Measurements from ENCODE around the gene REEP1.
"Not testable (repeated sequence)": the region's sequence is repeated elsewhere in the genome, so short reads cannot be mapped to it uniquely, and the experiment has no call there.

REEP1 gene

GRCh38 chr2:86352137-86352726 lies 14.8 kb upstream of the REEP1 start:
- H3K4me3 ChIP-seq (ENCODE audit: low read depth, low read length, poor library complexity, severe bottlenecking): no peak overlapping the region
- no peaks in the 10 kb centered on the region for H4K20me1 ChIP-seq (ENCODE audit: insufficient read depth, low read length)
- H3K27ac ChIP-seq (ENCODE audit: low read depth, low read length, poor library complexity, severe bottlenecking): no peak overlapping the region
- no peaks in the 10 kb centered on the region for H3K79me2 ChIP-seq (ENCODE audit: insufficient read depth, low read length)
- H3K9me2 ChIP-seq (ENCODE audit: low read depth, low read length): no peaks in the 10 kb centered on the region
- no peaks in the 10 kb centered on the region for H3K9me3 ChIP-seq (ENCODE audit: low read length)
- no peaks in the 10 kb centered on the region for H3K4me1 ChIP-seq (ENCODE audit: insufficient read depth, low read length, severe bottlenecking)
- no peak overlapping the region for H3K4me2 ChIP-seq (ENCODE audit: low read length)
- no peaks in the 10 kb centered on the region for H3F3A ChIP-seq (ENCODE audit: insufficient read depth, low read length)
- no peaks in the 10 kb centered on the region for H3K36me3 ChIP-seq (ENCODE audit: insufficient read depth, low read length)
- no peak for TF ChIP-seq EZH2 (IDR thresholded peaks at IDR 0.05; ENCODE audit: borderline replicate concordance, low read length)
- no peak for TF ChIP-seq CTCF (IDR thresholded peaks at IDR 0.05; ENCODE audit: low read length)
- no peak overlapping the region for H2AFZ ChIP-seq (ENCODE audit: low read length)
- H3K9ac ChIP-seq (ENCODE audit: low read length): no peak overlapping the region
- no peaks in the 10 kb centered on the region for H3K27me3 ChIP-seq (ENCODE audit: insufficient read depth, low read length)

GRCh38 chr2:86350751-86351150 lies 13.3 kb upstream of the REEP1 start:
- Histone ChIP-seq H3K27ac (ENCODE audit: low read depth, low read length, poor library complexity, severe bottlenecking) (no peak overlapping the region), H3K4me2 (ENCODE audit: low read length) (no peak overlapping the region), H3K9me3 (ENCODE audit: low read length) (no peaks in the 10 kb centered on the region), H3K9ac (ENCODE audit: low read length) (no peak overlapping the region), H4K20me1 (ENCODE audit: insufficient read depth, low read length) (no peaks in the 10 kb centered on the region), H3K27me3 (ENCODE audit: insufficient read depth, low read length) (no peaks in the 10 kb centered on the region), H3K4me3 (ENCODE audit: low read depth, low read length, poor library complexity, severe bottlenecking) (no peak overlapping the region), H3K4me1 (ENCODE audit: insufficient read depth, low read length, severe bottlenecking) (no peaks in the 10 kb centered on the region), H3K36me3 (ENCODE audit: insufficient read depth, low read length) (no peaks in the 10 kb centered on the region), H2AFZ (ENCODE audit: low read length) (no peak overlapping the region), H3K9me2 (ENCODE audit: low read depth, low read length) (no peaks in the 10 kb centered on the region), H3F3A (ENCODE audit: insufficient read depth, low read length) (no peaks in the 10 kb centered on the region), H3K79me2 (ENCODE audit: insufficient read depth, low read length) (no peaks in the 10 kb centered on the region)
- no peak for TF ChIP-seq EZH2 (IDR thresholded peaks at IDR 0.05; ENCODE audit: borderline replicate concordance, low read length)
- TF ChIP-seq CTCF (IDR thresholded peaks at IDR 0.05; ENCODE audit: low read length): no peak

GRCh38 chr2:86347401-86347800 lies 10.0 kb upstream of the REEP1 start:
- Histone ChIP-seq H2AFZ (ENCODE audit: low read length) (no peak overlapping the region), H3K4me1 (ENCODE audit: insufficient read depth, low read length, severe bottlenecking) (no peaks in the 10 kb centered on the region), H3K9me2 (ENCODE audit: low read depth, low read length) (no peaks in the 10 kb centered on the region), H3K4me3 (ENCODE audit: low read depth, low read length, poor library complexity, severe bottlenecking) (no peak overlapping the region), H3K9me3 (ENCODE audit: low read length) (no peaks in the 10 kb centered on the region), H3K27ac (ENCODE audit: low read depth, low read length, poor library complexity, severe bottlenecking) (no peak overlapping the region), H3F3A (ENCODE audit: insufficient read depth, low read length) (no peaks in the 10 kb centered on the region), H3K4me2 (ENCODE audit: low read length) (no peak overlapping the region), H4K20me1 (ENCODE audit: insufficient read depth, low read length) (no peaks in the 10 kb centered on the region), H3K9ac (ENCODE audit: low read length) (no peak overlapping the region), H3K36me3 (ENCODE audit: insufficient read depth, low read length) (no peaks in the 10 kb centered on the region), H3K27me3 (ENCODE audit: insufficient read depth, low read length) (no peaks in the 10 kb centered on the region), H3K79me2 (ENCODE audit: insufficient read depth, low read length) (no peaks in the 10 kb centered on the region)
- TF ChIP-seq CTCF (IDR thresholded peaks at IDR 0.05; ENCODE audit: low read length) (no peak), EZH2 (IDR thresholded peaks at IDR 0.05; ENCODE audit: borderline replicate concordance, low read length) (no peak)

- H3K27ac ChIP-seq (ENCODE audit: low read depth, low read length, poor library complexity, severe bottlenecking); H3K4me2 ChIP-seq (ENCODE audit: low read length); H3K9ac ChIP-seq (ENCODE audit: low read length); H3K27me3 ChIP-seq (ENCODE audit: insufficient read depth, low read length); H3K79me2 ChIP-seq (ENCODE audit: insufficient read depth, low read length); H3K36me3 ChIP-seq (ENCODE audit: insufficient read depth, low read length); H3K9me2 ChIP-seq (ENCODE audit: low read depth, low read length); H3K4me1 ChIP-seq (ENCODE audit: insufficient read depth, low read length, severe bottlenecking); H3K9me3 ChIP-seq (ENCODE audit: low read length); H3F3A ChIP-seq (ENCODE audit: insufficient read depth, low read length); H4K20me1 ChIP-seq (ENCODE audit: insufficient read depth, low read length); H2AFZ ChIP-seq (ENCODE audit: low read length); H3K4me3 ChIP-seq (ENCODE audit: low read depth, low read length, poor library complexity, severe bottlenecking): not testable (repeated sequence)
Measured at GRCh38 chr2:86345783-86346370, 8.5 kb upstream of the REEP1 start.
